ENCODE results near the gene ASB6.
A peak's percentile ranks its signal among the peaks of the same experiment; 100 is the strongest.
"Not testable (repeated sequence)": the region's sequence is repeated elsewhere in the genome, so short reads cannot be mapped to it uniquely, and the experiment has no call there.

ASB6 gene

DNA sequence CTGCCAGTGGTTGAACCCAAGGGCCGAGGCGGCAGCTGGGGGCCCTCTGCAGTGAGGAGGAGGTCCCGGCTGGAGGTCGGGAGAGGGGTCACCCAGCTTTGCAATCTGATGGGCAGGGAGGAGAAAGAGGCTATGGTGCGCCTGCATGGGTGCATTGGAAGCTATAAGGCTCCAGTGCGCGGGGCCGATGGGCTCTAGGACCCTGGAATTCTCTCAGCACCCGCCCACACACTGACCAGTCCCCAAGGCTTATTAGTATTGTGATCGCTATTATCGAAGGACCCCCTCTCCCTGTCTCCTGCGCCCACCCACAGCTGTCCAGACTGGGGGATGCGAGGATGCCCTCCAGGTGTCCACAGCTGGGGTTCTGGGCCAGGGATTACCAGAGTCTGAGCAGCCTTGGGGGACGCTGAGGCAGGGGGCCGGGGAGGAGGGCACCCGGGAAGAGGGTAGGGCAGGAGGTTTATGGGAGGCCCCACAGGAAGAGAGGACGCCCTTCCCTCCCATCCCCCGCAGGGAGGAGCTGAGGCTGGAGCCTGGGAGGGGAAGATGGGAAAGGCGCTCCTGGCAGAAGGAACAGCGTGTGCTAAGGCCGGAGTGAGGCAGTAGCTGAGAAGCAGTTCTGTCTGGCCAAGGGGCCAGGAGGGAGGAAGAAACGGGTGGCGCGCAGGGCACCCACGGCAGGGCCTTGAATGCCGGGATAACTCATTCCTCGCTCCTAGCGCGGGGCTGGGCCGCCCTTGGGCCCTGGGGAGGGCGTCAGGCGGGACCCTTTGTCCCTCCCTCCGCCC is 45.2 kb downstream of the ASB6 start:
- TF ChIP-seq LEF1 (IDR thresholded peaks at IDR 0.05; ENCODE audit: borderline replicate concordance) = no peak
- CTCF ChIA-PET = no interaction called here
- no peak for DNase-seq (ENCODE audit: extremely low spot score)
- POLR2A ChIA-PET = interaction anchor here (0.6 to 1.4 kb wide), 2 partner anchors 10 to 13 kb away, joined by 3 to 5 read pairs; no protein-coding TSS in a partner anchor

DNA sequence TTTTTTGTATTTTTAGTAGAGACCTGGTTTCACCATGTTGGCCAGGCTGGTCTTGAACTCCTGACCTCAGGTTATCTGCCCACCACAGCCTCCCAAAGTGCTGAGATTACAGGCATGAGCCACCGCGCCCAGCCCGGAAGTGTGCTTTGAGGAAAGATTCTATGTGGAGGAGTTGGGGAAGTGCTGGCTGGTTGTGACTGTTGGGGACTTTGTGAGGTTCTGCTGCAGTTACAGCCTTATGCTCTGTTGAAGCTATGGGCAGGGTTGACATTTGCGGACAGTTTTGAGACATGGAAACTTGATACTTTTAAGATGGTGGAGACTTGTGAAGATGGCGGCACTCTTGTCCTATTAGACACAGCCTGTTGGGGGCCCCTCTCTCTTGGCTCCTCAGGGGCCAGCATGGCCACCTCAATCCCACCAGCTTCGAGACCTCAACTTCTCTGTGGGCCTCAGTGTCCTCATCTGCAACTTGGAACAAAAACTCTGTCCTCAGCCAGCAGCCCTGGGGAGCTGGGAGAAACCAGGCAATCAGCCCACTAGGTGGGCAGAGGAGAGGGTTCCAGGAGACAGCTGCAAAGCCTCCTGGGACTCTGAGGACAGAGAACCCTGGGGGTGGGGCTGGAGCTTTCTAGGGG is 45.9 kb downstream of the ASB6 start:
- TF ChIP-seq ELF4 (IDR thresholded peaks at IDR 0.05) (no peak), SP1 (IDR thresholded peaks at IDR 0.05) (no peak), L3MBTL2 (conservative IDR thresholded peaks at IDR 0.05) (no peak), FOXK2 (IDR thresholded peaks at IDR 0.05) (no peak), LEF1 (IDR thresholded peaks at IDR 0.05; ENCODE audit: borderline replicate concordance) (no peak), BHLHE40 (IDR thresholded peaks at IDR 0.05; ENCODE audit: borderline replicate concordance) (no peak), HDGF (IDR thresholded peaks at IDR 0.05; ENCODE audit: borderline replicate concordance) (no peak), CTBP1 (IDR thresholded peaks at IDR 0.05; ENCODE audit: borderline replicate concordance) (no peak), SUZ12 (IDR thresholded peaks at IDR 0.05) (no peak), NFRKB (IDR thresholded peaks at IDR 0.05) (no peak), ZNF384 (IDR thresholded peaks at IDR 0.05) (no peak), ARNT (IDR thresholded peaks at IDR 0.05) (no peak), TARDBP (IDR thresholded peaks at IDR 0.05) (no peak), FOXM1 (IDR thresholded peaks at IDR 0.05; ENCODE audit: borderline replicate concordance) (no peak), FOXA1 (IDR thresholded peaks at IDR 0.05) (no peak)
- TF ChIP-seq, protein P1, sequence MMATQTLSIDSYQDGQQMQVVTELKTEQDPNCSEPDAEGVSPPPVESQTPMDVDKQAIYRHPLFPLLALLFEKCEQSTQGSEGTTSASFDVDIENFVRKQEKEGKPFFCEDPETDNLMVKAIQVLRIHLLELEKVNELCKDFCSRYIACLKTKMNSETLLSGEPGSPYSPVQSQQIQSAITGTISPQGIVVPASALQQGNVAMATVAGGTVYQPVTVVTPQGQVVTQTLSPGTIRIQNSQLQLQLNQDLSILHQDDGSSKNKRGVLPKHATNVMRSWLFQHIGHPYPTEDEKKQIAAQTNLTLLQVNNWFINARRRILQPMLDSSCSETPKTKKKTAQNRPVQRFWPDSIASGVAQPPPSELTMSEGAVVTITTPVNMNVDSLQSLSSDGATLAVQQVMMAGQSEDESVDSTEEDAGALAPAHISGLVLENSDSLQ (IDR thresholded peaks at IDR 0.05) = no peak
- no peak for DNase-seq (ENCODE audit: extremely low spot score)
- POLR2A ChIA-PET = interaction anchor here (1.4 kb wide), 1 partner anchor 12 kb away, joined by 5 read pairs; no protein-coding TSS in a partner anchor
- CTCF ChIA-PET = no interaction called here

DNA sequence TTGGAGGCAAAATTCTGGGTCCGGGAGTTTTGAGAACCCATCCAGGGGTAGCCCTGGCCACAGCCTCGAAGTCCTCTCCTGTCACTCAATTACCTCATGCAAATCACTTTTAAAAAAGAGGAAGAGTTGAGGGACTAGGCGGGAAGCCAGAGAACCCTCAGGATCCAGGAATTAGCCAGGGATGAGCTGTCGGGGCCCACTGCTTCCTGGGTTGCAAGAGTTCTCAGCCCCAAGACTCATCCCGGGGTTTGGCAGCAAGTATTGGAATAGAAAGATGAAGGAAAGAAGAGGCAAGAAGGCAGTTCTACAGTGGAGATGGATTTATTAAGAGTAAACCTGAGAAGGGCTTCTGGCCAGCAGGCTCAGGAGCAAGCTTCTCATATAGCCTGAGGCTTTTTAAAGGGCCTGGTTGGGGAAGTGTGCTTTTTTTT is 46.6 kb downstream of the ASB6 start:
- ChIA-PET CTCF (no interaction called here), POLR2A (interaction anchor here (1.4 kb wide), 1 partner anchor 11 kb away, joined by 5 read pairs; no protein-coding TSS in a partner anchor)
- TF ChIP-seq NFRKB (IDR thresholded peaks at IDR 0.05) (no peak), ZNF384 (IDR thresholded peaks at IDR 0.05) (peak; percentile 56; the same call in 1 of the 2 replicates)
- no peak for DNase-seq (ENCODE audit: extremely low spot score)

DNA sequence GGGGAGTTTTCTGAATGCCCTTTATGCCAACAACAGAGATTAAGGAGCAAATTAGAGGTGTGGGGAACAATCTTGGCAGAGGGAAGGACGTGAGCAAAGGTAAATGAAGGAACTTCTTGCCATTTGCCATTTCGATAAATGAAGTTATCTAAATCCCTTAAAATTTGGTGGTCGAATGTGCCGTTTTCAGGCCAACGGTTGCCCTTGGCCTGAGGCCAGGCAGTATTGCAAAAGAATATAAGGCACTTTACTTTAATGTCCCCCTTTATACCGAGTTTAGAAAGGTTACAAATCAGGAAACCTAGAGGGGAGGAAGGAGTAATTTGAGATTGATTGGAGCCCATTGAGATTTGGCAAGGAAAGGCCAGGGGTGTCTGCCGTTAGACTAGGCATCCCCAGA is 47.3 kb downstream of the ASB6 start:
- no peak for DNase-seq (ENCODE audit: extremely low spot score)
- POLR2A ChIA-PET = no interaction called here
- CTCF ChIA-PET = no interaction called here
- TF ChIP-seq NFRKB (IDR thresholded peaks at IDR 0.05) = no peak
- no peak for TF ChIP-seq ZNF384 (IDR thresholded peaks at IDR 0.05)
- no peak for TF ChIP-seq FOXM1 (IDR thresholded peaks at IDR 0.05; ENCODE audit: borderline replicate concordance)
- TF ChIP-seq, protein P1 (IDR thresholded peaks at IDR 0.05) = no peak
- TF ChIP-seq BHLHE40 (IDR thresholded peaks at IDR 0.05; ENCODE audit: borderline replicate concordance) = no peak
- TF ChIP-seq ELF4 (IDR thresholded peaks at IDR 0.05) = no peak
- TF ChIP-seq SP1 (IDR thresholded peaks at IDR 0.05) = no peak
- no peak for TF ChIP-seq TARDBP (IDR thresholded peaks at IDR 0.05)
- TF ChIP-seq HDGF (IDR thresholded peaks at IDR 0.05; ENCODE audit: borderline replicate concordance) = no peak
- no peak for TF ChIP-seq SUZ12 (IDR thresholded peaks at IDR 0.05)
- TF ChIP-seq LEF1 (IDR thresholded peaks at IDR 0.05; ENCODE audit: borderline replicate concordance) = no peak
- TF ChIP-seq FOXA1 (IDR thresholded peaks at IDR 0.05) = no peak
- no peak for TF ChIP-seq L3MBTL2 (conservative IDR thresholded peaks at IDR 0.05)
- TF ChIP-seq ARNT (IDR thresholded peaks at IDR 0.05) = no peak
- TF ChIP-seq CTBP1 (IDR thresholded peaks at IDR 0.05; ENCODE audit: borderline replicate concordance) = no peak

DNA sequence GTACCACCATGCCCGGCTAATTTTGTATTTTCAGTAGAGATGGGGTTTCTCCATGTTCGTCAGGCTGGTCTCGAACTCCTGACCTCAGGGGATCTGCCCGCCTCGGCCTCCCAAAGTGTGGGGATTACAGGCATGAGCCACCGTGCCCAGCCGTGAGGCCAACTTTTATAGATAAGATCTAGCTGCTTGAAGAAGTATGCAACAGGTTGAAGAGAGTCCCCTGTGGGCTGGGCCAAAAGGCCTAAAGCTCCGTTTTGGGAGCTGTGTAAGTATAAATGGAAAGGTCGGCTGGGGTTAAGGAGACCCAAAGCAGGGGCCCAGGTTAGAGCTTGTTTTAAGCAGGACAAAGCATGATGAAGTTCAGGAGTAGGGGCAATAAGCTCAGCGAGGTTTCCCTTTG is 49.2 kb downstream of the ASB6 start:
- DNase-seq (ENCODE audit: extremely low spot score); CTCF ChIA-PET: not testable (repeated sequence)
- POLR2A ChIA-PET = interaction anchor here (0.6 kb wide), 1 partner anchor 275 kb away, joined by 3 read pairs; no protein-coding TSS in a partner anchor

DNA sequence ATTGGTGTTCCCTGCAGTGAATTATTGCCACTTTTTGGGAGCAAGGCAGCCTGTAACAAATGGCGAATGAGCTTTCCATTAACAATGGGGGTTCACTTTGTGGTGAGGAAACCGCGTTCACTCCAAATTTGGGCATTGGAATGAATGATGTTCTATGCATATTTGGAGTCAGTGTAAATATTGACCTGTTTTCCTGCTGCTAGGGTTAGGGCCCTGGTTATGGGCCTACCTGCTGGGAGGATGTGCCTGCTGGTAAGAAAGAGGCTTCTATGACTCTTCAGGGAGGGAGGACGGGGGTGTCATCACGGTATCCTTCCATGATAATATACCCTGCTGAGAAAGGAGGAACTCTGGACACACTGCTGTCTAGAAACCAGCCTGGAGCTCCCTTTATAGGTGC is 50.0 kb downstream of the ASB6 start:
- DNase-seq (ENCODE audit: extremely low spot score) = no peak
- ChIA-PET POLR2A (no interaction called here), CTCF (interaction anchor here (1.3 kb wide), 1 partner anchor 449 kb away, joined by 4 read pairs; no protein-coding TSS in a partner anchor)
- no peak for TF ChIP-seq TARDBP (IDR thresholded peaks at IDR 0.05)
- TF ChIP-seq, protein P1 (IDR thresholded peaks at IDR 0.05) = 0 out of 2 replicates have a peak, but pooled peaks have one; percentile 13

DNA sequence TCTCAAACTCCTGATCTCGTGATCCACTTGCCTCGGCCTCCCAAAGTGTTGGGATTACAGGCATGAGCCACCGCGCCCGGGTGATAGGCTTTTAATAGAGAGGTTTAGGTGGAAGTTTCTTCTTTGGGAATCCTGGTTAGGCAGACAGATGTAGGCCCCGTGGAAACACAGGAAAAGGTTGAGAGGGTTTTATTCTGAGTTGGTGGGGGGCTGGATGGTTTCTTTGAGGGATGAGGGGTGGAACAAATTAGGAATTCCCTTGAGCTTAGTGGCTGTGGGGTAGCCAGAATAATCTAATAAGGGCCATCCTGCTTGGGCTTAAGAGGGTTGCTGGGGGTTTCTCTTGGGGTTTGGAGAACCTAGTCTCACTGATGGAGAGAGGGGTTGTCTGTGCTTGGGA is 51.5 kb downstream of the ASB6 start:
- ChIA-PET POLR2A (no interaction called here), CTCF (no interaction called here)
- DNase-seq (ENCODE audit: extremely low spot score) = no peak
- no peak for TF ChIP-seq SUZ12 (IDR thresholded peaks at IDR 0.05)
- no peak for TF ChIP-seq FOXM1 (IDR thresholded peaks at IDR 0.05; ENCODE audit: borderline replicate concordance)
- TF ChIP-seq FOXK2 (IDR thresholded peaks at IDR 0.05) = no peak
- TF ChIP-seq FOXA1 (IDR thresholded peaks at IDR 0.05) = no peak
- TF ChIP-seq HDGF (IDR thresholded peaks at IDR 0.05; ENCODE audit: borderline replicate concordance) = no peak
- TF ChIP-seq ELF4 (IDR thresholded peaks at IDR 0.05) = no peak
- no peak for TF ChIP-seq SP1 (IDR thresholded peaks at IDR 0.05)
- no peak for TF ChIP-seq NFRKB (IDR thresholded peaks at IDR 0.05)
